ENCODE results near the gene ACOXL. TPM values are rescaled to one million over a fixed set of nuclear protein-coding genes. Genes with fewer than 3 reads are reported as not detected.

ACOXL gene
- total and polyA plus RNA-seq, 9 of the 15 experiments (the other 6 are each of a cell fraction or from before 2014, with no cell fraction given) = 0.31 to 0.56 TPM; not detected in 7

DNA sequence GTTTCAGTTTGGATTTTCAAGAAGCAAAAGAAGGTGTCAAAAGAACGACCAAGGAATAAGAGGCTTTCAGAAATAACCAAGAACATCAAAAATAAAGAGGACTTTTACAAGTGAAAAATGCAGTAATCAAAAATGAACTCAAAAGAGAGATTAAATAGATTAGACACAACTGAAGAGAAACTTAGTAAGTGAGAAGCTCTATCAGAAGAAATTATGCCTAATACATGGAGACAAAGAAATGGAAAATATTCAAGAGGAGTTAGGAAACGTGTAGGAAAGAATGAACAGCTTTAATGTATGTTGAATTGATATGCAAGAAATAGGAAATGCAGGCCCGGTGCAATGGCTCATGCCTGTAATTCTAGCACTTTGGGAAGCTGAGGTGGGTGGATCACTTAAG lies 145.8 kb downstream of the ACOXL start (continued):
- TF ChIP-seq, protein P1, sequence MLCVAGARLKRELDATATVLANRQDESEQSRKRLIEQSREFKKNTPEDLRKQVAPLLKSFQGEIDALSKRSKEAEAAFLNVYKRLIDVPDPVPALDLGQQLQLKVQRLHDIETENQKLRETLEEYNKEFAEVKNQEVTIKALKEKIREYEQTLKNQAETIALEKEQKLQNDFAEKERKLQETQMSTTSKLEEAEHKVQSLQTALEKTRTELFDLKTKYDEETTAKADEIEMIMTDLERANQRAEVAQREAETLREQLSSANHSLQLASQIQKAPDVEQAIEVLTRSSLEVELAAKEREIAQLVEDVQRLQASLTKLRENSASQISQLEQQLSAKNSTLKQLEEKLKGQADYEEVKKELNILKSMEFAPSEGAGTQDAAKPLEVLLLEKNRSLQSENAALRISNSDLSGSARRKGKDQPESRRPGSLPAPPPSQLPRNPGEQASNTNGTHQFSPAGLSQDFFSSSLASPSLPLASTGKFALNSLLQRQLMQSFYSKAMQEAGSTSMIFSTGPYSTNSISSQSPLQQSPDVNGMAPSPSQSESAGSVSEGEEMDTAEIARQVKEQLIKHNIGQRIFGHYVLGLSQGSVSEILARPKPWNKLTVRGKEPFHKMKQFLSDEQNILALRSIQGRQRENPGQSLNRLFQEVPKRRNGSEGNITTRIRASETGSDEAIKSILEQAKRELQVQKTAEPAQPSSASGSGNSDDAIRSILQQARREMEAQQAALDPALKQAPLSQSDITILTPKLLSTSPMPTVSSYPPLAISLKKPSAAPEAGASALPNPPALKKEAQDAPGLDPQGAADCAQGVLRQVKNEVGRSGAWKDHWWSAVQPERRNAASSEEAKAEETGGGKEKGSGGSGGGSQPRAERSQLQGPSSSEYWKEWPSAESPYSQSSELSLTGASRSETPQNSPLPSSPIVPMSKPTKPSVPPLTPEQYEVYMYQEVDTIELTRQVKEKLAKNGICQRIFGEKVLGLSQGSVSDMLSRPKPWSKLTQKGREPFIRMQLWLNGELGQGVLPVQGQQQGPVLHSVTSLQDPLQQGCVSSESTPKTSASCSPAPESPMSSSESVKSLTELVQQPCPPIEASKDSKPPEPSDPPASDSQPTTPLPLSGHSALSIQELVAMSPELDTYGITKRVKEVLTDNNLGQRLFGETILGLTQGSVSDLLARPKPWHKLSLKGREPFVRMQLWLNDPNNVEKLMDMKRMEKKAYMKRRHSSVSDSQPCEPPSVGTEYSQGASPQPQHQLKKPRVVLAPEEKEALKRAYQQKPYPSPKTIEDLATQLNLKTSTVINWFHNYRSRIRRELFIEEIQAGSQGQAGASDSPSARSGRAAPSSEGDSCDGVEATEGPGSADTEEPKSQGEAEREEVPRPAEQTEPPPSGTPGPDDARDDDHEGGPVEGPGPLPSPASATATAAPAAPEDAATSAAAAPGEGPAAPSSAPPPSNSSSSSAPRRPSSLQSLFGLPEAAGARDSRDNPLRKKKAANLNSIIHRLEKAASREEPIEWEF (CRISPR knock-in tag; IDR thresholded peaks at IDR 0.05) = no peak
- no peak for TF ChIP-seq CBX5 (IDR thresholded peaks at IDR 0.05; ENCODE audit: borderline replicate concordance, low read depth)
- TF ChIP-seq MTA2 (IDR thresholded peaks at IDR 0.05; ENCODE audit: low read depth) = no peak
- TF ChIP-seq, protein P2, sequence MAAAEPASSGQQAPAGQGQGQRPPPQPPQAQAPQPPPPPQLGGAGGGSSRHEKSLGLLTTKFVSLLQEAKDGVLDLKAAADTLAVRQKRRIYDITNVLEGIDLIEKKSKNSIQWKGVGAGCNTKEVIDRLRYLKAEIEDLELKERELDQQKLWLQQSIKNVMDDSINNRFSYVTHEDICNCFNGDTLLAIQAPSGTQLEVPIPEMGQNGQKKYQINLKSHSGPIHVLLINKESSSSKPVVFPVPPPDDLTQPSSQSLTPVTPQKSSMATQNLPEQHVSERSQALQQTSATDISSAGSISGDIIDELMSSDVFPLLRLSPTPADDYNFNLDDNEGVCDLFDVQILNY (CRISPR knock-in tag; IDR thresholded peaks at IDR 0.05) = no peak

DNA sequence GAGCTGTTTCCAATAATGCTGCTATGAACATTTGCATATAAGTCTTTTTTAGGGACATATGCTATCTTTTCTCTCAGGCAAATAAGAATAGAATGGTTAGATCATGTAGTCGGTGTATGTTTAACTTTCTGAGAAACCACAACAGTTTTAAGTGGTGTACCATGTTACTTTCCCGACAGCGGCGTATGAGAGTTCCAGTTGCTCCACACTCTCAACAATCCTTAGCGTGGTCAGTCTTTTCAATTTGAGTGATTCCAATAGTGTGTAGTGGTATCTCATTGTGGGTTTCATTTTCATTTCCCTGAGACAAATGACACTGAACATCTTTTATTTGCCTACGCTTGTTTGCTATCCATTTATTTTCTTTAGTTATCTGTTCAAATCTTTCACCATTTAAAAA lies 149.5 kb downstream of the ACOXL start:
- Histone ChIP-seq H3K4me3 (no peak overlapping the region), H2AFZ (ENCODE audit: low read depth, low read length) (no peak overlapping the region), H3K9me1 (ENCODE audit: control insufficient read depth, insufficient read depth, low read length) (no peaks in the 10 kb centered on the region), H3K4me2 (ENCODE audit: insufficient read depth, low read length) (no peak overlapping the region), H3K9ac (ENCODE audit: insufficient read depth in 1 of 2, low read depth in 2 of 2, low read length in 2 of 2) (no peak overlapping the region), H3K36me3 (ENCODE audit: control insufficient read depth, insufficient read depth, low read length) (no peaks in the 10 kb centered on the region), H4K20me1 (replicated peaks; ENCODE audit: control insufficient read depth, insufficient read depth, low read length) (no peaks in the 10 kb centered on the region), H3K4me1 (replicated peaks in 1 of 2; ENCODE audit: control insufficient read depth in 2 of 2, insufficient read depth in 2 of 2, low read length in 2 of 2) (no peaks in the 10 kb centered on the region), H3K79me2 (ENCODE audit: control insufficient read depth, insufficient read depth, low read length) (no peaks in the 10 kb centered on the region), H3K9me3 (replicated peaks; ENCODE audit: control insufficient read depth, insufficient read depth, low read depth, low read length) (no peaks in the 10 kb centered on the region), H3K27ac (ENCODE audit: extremely low read depth, low read depth, low read length) (no peak overlapping the region), H3K27me3 (ENCODE audit: control insufficient read depth in 2 of 2, insufficient read depth in 2 of 2, low read length in 2 of 2) (peaks cover 4 to 5% of the 10 kb centered on the region in 2 experiments; a peak in 2 of 5 replicates)
- DNase-seq (ENCODE audit: extremely low read depth in 1 of 4, low spot score in 3 of 4) = no peak
- POLR2A ChIA-PET = no interaction called here
- under 1% methylated on average over 6 of the region's 6 CpGs for WGBS (ENCODE audit: insufficient coverage, low coverage, missing lambda C conversion rate)
- intact Hi-C loops (cut with micrococcal nuclease) = no loop called here
- no TSS peak for BruUV-seq (replicated peaks)
- in situ Hi-C loops (cut with MboI) = no loop called here
- peak; percentile 54 for FAIRE-seq
- CTCF ChIA-PET (ENCODE audit: low intra/inter-chr PET ratio) = no interaction called here
- no peak for ATAC-seq
- no peak for TF ChIP-seq FOXJ3 (CRISPR knock-in tag; IDR thresholded peaks at IDR 0.05)
- TF ChIP-seq, protein P3, sequence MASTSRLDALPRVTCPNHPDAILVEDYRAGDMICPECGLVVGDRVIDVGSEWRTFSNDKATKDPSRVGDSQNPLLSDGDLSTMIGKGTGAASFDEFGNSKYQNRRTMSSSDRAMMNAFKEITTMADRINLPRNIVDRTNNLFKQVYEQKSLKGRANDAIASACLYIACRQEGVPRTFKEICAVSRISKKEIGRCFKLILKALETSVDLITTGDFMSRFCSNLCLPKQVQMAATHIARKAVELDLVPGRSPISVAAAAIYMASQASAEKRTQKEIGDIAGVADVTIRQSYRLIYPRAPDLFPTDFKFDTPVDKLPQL (IDR thresholded peaks at IDR 0.05; ENCODE audit: extremely low read depth, insufficient read length) = no peak
- TF ChIP-seq HMGN3 (IDR thresholded peaks at IDR 0.05; ENCODE audit: borderline replicate concordance, extremely low read depth, insufficient read length, low read depth, low read length) = no peak
- TF ChIP-seq ZNF699 (CRISPR knock-in tag; IDR thresholded peaks at IDR 0.05; ENCODE audit: insufficient replicate concordance) = no peak
- no peak for TF ChIP-seq DDX20 (tag; IDR thresholded peaks at IDR 0.05; ENCODE audit: low read depth)
- TF ChIP-seq EP400 (IDR thresholded peaks at IDR 0.05) = no peak

Data from K562 (cell line).